ENCODE data around the gene RASAL2.

RASAL2 gene

DNA sequence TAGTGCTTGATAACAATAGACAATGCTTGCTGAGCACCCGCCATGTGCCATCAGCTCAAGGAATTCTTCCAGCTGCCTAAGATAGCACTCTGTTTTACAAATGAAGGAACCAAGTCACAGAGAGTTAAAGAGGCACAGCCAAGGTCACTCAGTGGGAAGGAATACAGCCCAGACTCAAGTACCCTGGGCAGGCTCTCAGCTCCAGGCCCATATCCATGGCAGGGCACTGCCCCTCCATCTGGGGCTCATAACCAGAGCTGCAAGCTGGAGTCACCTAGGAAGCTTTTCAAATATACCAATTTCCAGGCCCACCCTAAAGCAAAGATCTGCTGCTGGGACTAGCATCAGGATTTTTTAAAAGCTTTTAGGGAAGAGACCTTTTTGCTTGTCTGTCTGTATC, 401.3 kb downstream of the RASAL2 start:
- Histone ChIP-seq H3K36me3 (ENCODE audit: insufficient read depth, low read length) (no peaks in the 10 kb centered on the region), H3K9ac (ENCODE audit: low read depth, low read length, poor library complexity, severe bottlenecking) (no peak overlapping the region), H3K4me2 (ENCODE audit: low read depth, low read length, poor library complexity, severe bottlenecking) (no peak overlapping the region), H2AFZ (ENCODE audit: low read length) (no peak overlapping the region), H3K4me3 (ENCODE audit: low read length, poor library complexity, severe bottlenecking) (no peak overlapping the region), H3K9me2 (replicated peaks; ENCODE audit: low read depth, low read length) (no peaks in the 10 kb centered on the region), H3F3A (ENCODE audit: low read depth) (no peaks in the 10 kb centered on the region), H3K27me3 (ENCODE audit: insufficient read depth, low read length, poor library complexity, severe bottlenecking) (no peaks in the 10 kb centered on the region), H3K79me2 (ENCODE audit: insufficient read depth, low read length) (no peaks in the 10 kb centered on the region), H4K20me1 (ENCODE audit: insufficient read depth, low read length, poor library complexity, severe bottlenecking) (no peaks in the 10 kb centered on the region), H3K9me3 (ENCODE audit: insufficient read depth, low read depth, low read length) (no peaks in the 10 kb centered on the region), H3K4me1 (ENCODE audit: insufficient read depth, low read length, poor library complexity, severe bottlenecking) (no peaks in the 10 kb centered on the region)
- TF ChIP-seq, protein P1, sequence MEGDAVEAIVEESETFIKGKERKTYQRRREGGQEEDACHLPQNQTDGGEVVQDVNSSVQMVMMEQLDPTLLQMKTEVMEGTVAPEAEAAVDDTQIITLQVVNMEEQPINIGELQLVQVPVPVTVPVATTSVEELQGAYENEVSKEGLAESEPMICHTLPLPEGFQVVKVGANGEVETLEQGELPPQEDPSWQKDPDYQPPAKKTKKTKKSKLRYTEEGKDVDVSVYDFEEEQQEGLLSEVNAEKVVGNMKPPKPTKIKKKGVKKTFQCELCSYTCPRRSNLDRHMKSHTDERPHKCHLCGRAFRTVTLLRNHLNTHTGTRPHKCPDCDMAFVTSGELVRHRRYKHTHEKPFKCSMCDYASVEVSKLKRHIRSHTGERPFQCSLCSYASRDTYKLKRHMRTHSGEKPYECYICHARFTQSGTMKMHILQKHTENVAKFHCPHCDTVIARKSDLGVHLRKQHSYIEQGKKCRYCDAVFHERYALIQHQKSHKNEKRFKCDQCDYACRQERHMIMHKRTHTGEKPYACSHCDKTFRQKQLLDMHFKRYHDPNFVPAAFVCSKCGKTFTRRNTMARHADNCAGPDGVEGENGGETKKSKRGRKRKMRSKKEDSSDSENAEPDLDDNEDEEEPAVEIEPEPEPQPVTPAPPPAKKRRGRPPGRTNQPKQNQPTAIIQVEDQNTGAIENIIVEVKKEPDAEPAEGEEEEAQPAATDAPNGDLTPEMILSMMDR (conservative IDR thresholded peaks at IDR 0.05; ENCODE audit: low read length): no peak
- TF ChIP-seq EZH2phosphoT487 (IDR thresholded peaks at IDR 0.05; ENCODE audit: borderline replicate concordance): no peak

DNA sequence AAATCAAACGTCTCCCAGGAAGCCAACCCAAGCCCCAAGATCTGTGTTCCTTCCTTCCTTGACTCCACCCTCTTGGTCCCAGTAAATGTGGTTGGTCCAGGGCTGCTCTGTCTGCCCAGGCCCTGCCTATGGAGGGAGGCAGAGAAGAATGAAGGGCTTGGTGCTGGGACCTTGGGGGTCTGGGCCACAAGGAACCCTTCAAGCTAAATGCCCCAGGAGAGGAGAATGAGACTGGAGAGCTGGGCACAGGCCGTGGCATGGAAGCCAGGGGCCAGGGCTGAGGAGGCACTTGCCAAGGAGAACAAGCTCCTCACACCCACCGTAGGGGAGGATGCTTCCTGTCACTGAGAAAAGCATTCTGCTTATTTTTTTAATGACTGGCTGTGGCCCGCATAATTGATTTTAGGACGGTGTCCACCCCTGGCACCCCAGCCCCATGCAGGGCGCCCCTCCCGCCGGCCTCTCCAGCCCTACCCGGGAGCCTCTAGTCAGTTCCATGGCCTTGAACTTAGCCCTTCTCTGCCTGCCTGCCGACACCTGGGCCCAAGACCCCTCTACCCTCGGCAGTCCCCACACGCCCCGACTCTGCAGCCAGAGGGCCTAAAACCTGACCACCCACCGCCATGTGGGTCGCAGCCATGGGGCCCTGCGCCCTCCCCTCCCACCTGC, 402.0 kb downstream of the RASAL2 start:
- no peaks in the 10 kb centered on the region for H3K4me1 ChIP-seq (ENCODE audit: insufficient read depth, low read length, poor library complexity, severe bottlenecking)
- no peaks in the 10 kb centered on the region for H3K36me3 ChIP-seq (ENCODE audit: insufficient read depth, low read length)
- no peaks in the 10 kb centered on the region for H3K9me2 ChIP-seq (replicated peaks; ENCODE audit: low read depth, low read length)
- TF ChIP-seq EZH2phosphoT487 (IDR thresholded peaks at IDR 0.05; ENCODE audit: borderline replicate concordance): no peak
- TF ChIP-seq, protein P1 (conservative IDR thresholded peaks at IDR 0.05; ENCODE audit: low read length): no peak
- no peaks in the 10 kb centered on the region for H3F3A ChIP-seq (ENCODE audit: low read depth)
- no peak overlapping the region for H3K4me3 ChIP-seq (ENCODE audit: low read length, poor library complexity, severe bottlenecking)
- no peaks in the 10 kb centered on the region for H3K9me3 ChIP-seq (ENCODE audit: insufficient read depth, low read depth, low read length)
- H3K9ac ChIP-seq (ENCODE audit: low read depth, low read length, poor library complexity, severe bottlenecking): no peak overlapping the region
- no peaks in the 10 kb centered on the region for H3K79me2 ChIP-seq (ENCODE audit: insufficient read depth, low read length)
- no peaks in the 10 kb centered on the region for H3K27me3 ChIP-seq (ENCODE audit: insufficient read depth, low read length, poor library complexity, severe bottlenecking)
- H3K4me2 ChIP-seq (ENCODE audit: low read depth, low read length, poor library complexity, severe bottlenecking): no peak overlapping the region
- H4K20me1 ChIP-seq (ENCODE audit: insufficient read depth, low read length, poor library complexity, severe bottlenecking): no peaks in the 10 kb centered on the region
- no peak overlapping the region for H2AFZ ChIP-seq (ENCODE audit: low read length)

DNA sequence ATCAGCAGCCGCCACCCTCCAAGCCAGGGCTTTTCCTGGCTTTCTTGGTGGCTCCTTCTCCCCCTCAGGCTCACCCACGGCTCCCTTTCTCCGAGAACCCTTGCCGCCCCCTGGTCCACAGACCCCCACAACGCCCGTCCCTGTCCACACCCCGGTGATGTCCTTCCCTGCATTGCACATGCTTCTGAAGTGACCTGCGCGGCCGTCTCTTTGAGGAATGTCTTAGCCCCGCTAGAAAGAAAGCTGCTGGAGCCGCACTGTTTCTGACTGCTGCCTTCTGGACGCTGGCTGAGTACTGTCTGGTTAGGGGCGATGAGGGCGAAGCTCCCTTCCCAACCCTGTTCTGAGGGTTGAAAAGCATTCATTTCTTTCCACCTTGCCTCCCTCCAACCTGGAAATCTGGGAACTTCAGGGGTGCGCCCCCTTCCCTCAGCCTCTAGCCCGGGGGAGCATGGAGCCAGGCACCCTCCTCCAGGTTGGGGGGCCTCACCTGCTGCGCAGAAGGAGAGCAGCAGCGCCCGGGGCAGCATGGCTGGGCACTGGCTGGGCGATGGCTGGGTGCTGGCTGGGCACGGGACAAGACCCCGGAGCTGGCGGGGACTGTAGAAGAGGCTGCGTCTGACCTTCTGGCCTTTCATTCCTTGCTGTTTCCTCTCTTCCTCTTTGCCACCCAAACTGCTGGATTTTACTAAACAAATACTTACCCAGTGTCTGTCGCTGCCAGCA, 402.7 kb downstream of the RASAL2 start, which contains the start of gene CLEC20A:
CLEC20A (minus strand) TSS at position 555 of the 726 bp plus-strand sequence; CDS start at position 530, 25 bp downstream.
- H3K9me3 ChIP-seq (ENCODE audit: insufficient read depth, low read depth, low read length): no peaks in the 10 kb centered on the region
- H3K4me1 ChIP-seq (ENCODE audit: insufficient read depth, low read length, poor library complexity, severe bottlenecking): no peaks in the 10 kb centered on the region
- no peaks in the 10 kb centered on the region for H3K9me2 ChIP-seq (replicated peaks; ENCODE audit: low read depth, low read length)
- no peaks in the 10 kb centered on the region for H3K27me3 ChIP-seq (ENCODE audit: insufficient read depth, low read length, poor library complexity, severe bottlenecking)
- TF ChIP-seq, protein P1 (conservative IDR thresholded peaks at IDR 0.05; ENCODE audit: low read length): no peak
- TF ChIP-seq EZH2phosphoT487 (IDR thresholded peaks at IDR 0.05; ENCODE audit: borderline replicate concordance): no peak
- H3K4me3 ChIP-seq (ENCODE audit: low read length, poor library complexity, severe bottlenecking): no peak within 1 kb of the TSS
- H2AFZ ChIP-seq (ENCODE audit: low read length): no peak within 1 kb of the TSS
- no peaks in the 10 kb centered on the region for H4K20me1 ChIP-seq (ENCODE audit: insufficient read depth, low read length, poor library complexity, severe bottlenecking)
- no peak within 1 kb of the TSS for H3K9ac ChIP-seq (ENCODE audit: low read depth, low read length, poor library complexity, severe bottlenecking)
- H3K4me2 ChIP-seq (ENCODE audit: low read depth, low read length, poor library complexity, severe bottlenecking): no peak within 1 kb of the TSS
- H3K36me3 ChIP-seq (ENCODE audit: insufficient read depth, low read length): no peaks in the 10 kb centered on the region
- H3F3A ChIP-seq (ENCODE audit: low read depth): no peaks in the 10 kb centered on the region
- H3K79me2 ChIP-seq (ENCODE audit: insufficient read depth, low read length): no peaks in the 10 kb centered on the region

All from Loucy (cell line).